K562 (cell line): ENCODE results near the gene WDR45B. TPM values are rescaled to one million over a fixed set of nuclear protein-coding genes. Genes with fewer than 3 reads are reported as not detected.

Source experiments
- ATAC-seq: fragments of 200-7000 bp; cut with Tn5 transposase; 3 replicates; pipeline ENCODE4 v1.9.1; 2020; ENCODE audit warnings: moderate library complexity
- BruUV-seq: library from RNA; stranded (reverse); fragments of 400-500 nt; replicated peaks from 2 replicates; lab custom pipeline; 2021; lab: Mats Ljungman, UMichigan
- CTCF ChIA-PET: fragments of 300-600 bp; formaldehyde crosslinking; extraction: SDS; loops from one replicate; lab custom pipeline; 2021; ENCODE audit warnings: low intra/inter-chr PET ratio; lab: Yijun Ruan, JAX
- POLR2A ChIA-PET: fragments of 300-600, 350-650 bp; sonication (Branson Sonifier 250); formaldehyde crosslinking; extraction: SDS; loops from one replicate; lab custom pipeline; 2021; ENCODE audit warnings: antibody characterized with exemption, inconsistent platforms; lab: Yijun Ruan, JAX
- DNase-seq, 4 experiments: peaks; one replicate each; pipeline versions ENCODE4 v3.0.0 to v3.0.0-alpha.2; 2011 to 2018; ENCODE audit warnings: low spot score in 3 of 4, mixed read lengths in 3 of 4; ENCODE audit errors: extremely low read depth in 1 of 4
- FAIRE-seq: peaks from 2 replicates; lab custom pipeline; 2011; peaks lifted over from hg19 to GRCh38; lab: Jason Lieb, UNC
- H2AFZ ChIP-seq: 2 replicates; pipeline ENCODE4 v1.6.0; 2011; ENCODE audit warnings: low read depth, low read length, control low read depth, inconsistent platforms
- H3K27ac ChIP-seq: fragments of 200-600 bp; 3 replicates; pipeline ENCODE4 v1.8.0; 2011; ENCODE audit warnings: low read depth, mild to moderate bottlenecking, control low read depth, inconsistent platforms, low read length, moderate library complexity, mixed read lengths; ENCODE audit errors: extremely low read depth
- H3K27me3 ChIP-seq, 2 experiments: fragments of 300-600 bp in 1 of 2; 2 replicates in 1 of 2; 3 replicates in 1 of 2; pipeline versions ENCODE4 v1.6.0 to v1.8.0; 2011; ENCODE audit warnings: inconsistent platforms in 2 of 2, low read length in 2 of 2, mild to moderate bottlenecking in 1 of 2, mixed read lengths in 1 of 2, moderate library complexity in 1 of 2; ENCODE audit not compliant: control insufficient read depth in 2 of 2, insufficient read depth in 2 of 2
- H3K36me3 ChIP-seq: fragments of 300-600 bp; 3 replicates; pipeline ENCODE4 v1.8.0; 2011; ENCODE audit warnings: mild to moderate bottlenecking, low read length, inconsistent platforms; ENCODE audit not compliant: control insufficient read depth, insufficient read depth
- H3K4me1 ChIP-seq, 2 experiments: fragments of 200-600 bp in 1 of 2; replicated peaks in 1 of 2; 2 replicates in 1 of 2; 3 replicates in 1 of 2; pipeline versions ENCODE4 v1.5.1 to v1.8.0; 2011; ENCODE audit warnings: inconsistent platforms in 2 of 2, low read length in 2 of 2, mild to moderate bottlenecking in 1 of 2, mixed read lengths in 1 of 2, moderate library complexity in 1 of 2; ENCODE audit not compliant: control insufficient read depth in 2 of 2, insufficient read depth in 2 of 2
- H3K4me2 ChIP-seq: 2 replicates; pipeline ENCODE4 v1.6.1; 2011; ENCODE audit warnings: low read length, control low read depth, inconsistent platforms, mixed read lengths; ENCODE audit not compliant: insufficient read depth
- H3K4me3 ChIP-seq: fragments of 200-600 bp; sonication (generic), shearing (Covaris generic); 2 replicates; pipeline ENCODE4 v1.5.1; 2016; ENCODE audit warnings: control low read depth, inconsistent platforms
- H3K79me2 ChIP-seq: fragments of 200-600 bp; 3 replicates; pipeline ENCODE4 v1.8.0; 2011; ENCODE audit warnings: low read length, inconsistent platforms; ENCODE audit not compliant: control insufficient read depth, insufficient read depth
- H3K9ac ChIP-seq, 2 experiments: 2 replicates each; pipeline versions ENCODE4 v1.6.0 to v1.6.1; 2011; ENCODE audit warnings: low read depth in 2 of 2, low read length in 2 of 2, control low read depth in 1 of 2, inconsistent platforms in 1 of 2, mild to moderate bottlenecking in 1 of 2, mixed read lengths in 1 of 2; ENCODE audit not compliant: insufficient read depth in 1 of 2
- H3K9me1 ChIP-seq: one replicate; pipeline ENCODE4 v1.6.0; 2011; ENCODE audit warnings: inconsistent platforms, mild to moderate bottlenecking, low read length, moderate library complexity; ENCODE audit not compliant: control insufficient read depth, insufficient read depth
- H3K9me3 ChIP-seq: replicated peaks from 2 replicates; pipeline ENCODE4 v1.5.1; 2011; ENCODE audit warnings: low read depth, low read length, inconsistent platforms; ENCODE audit not compliant: control insufficient read depth, insufficient read depth
- H4K20me1 ChIP-seq: replicated peaks from 2 replicates; pipeline ENCODE4 v1.6.1; 2011; ENCODE audit warnings: low read length, inconsistent platforms, mixed read lengths; ENCODE audit not compliant: control insufficient read depth, insufficient read depth
- BACH1 ChIP-seq: fragments of 200-800 bp; sonication (Bioruptor generic); IDR thresholded peaks from 2 replicates; pipeline ENCODE4 v1.6.1; 2016; ENCODE audit warnings: missing genetic modification characterization, missing compliant biosample characterization
- BMI1 ChIP-seq: fragments of 150-350 bp; IDR thresholded peaks from 2 replicates; pipeline ENCODE4 v1.6.1; 2014; ENCODE audit warnings: low read length
- CHD1 ChIP-seq: fragments of 200-600 bp; sonication (generic); IDR thresholded peaks from one replicate; pipeline ENCODE4 v1.6.1; 2012; ENCODE audit warnings: mild to moderate bottlenecking, moderate library complexity, low read length, inconsistent platforms
- FOXK1 ChIP-seq: sonication (generic); formaldehyde crosslinking; IDR thresholded peaks from 2 replicates; pipeline ENCODE4 v1.8.0; 2022; ENCODE audit warnings: missing genetic modification reagents, mild to moderate bottlenecking, borderline replicate concordance
- GTF2E2 ChIP-seq: fragments of 200-800 bp; sonication (Bioruptor generic); IDR thresholded peaks from 2 replicates; pipeline ENCODE4 v1.6.1; 2016; ENCODE audit warnings: missing genetic modification characterization, missing compliant biosample characterization
- KDM5B ChIP-seq: fragments of 200-600 bp; sonication (generic); IDR thresholded peaks from 2 replicates; pipeline ENCODE4 v1.6.1; 2012; ENCODE audit warnings: low read depth, mild to moderate bottlenecking, moderate library complexity, low read length, control low read depth, inconsistent platforms; ENCODE audit not compliant: insufficient replicate concordance
- MAFG ChIP-seq: fragments of 450-650 bp; conservative IDR thresholded peaks from 2 replicates; pipeline ENCODE4 v1.6.1; 2016; ENCODE audit warnings: missing genetic modification characterization, missing compliant biosample characterization
- PHB ChIP-seq: fragments of 250-450 bp; sonication (Bioruptor Pico); IDR thresholded peaks from 2 replicates; pipeline ENCODE4 v1.5.0; 2021
- POLR2B ChIP-seq: fragments of 450-650 bp; IDR thresholded peaks from 2 replicates; pipeline ENCODE4 v1.6.1; 2018; ENCODE audit warnings: low read depth; ENCODE audit not compliant: partially characterized antibody
- POLR2G ChIP-seq: fragments of 200-400 bp; formaldehyde crosslinking; IDR thresholded peaks from 2 replicates; pipeline ENCODE4 v1.6.1; 2017; ENCODE audit warnings: low read depth, mild to moderate bottlenecking, antibody characterized with exemption, low read length, moderate library complexity
- RFX1 ChIP-seq: fragments of 450-650 bp; IDR thresholded peaks from 2 replicates; pipeline ENCODE4 v1.6.1; 2016; ENCODE audit warnings: mild to moderate bottlenecking, moderate library complexity
- RHOXF2B ChIP-seq: fragments of 250-450 bp; sonication (Bioruptor Pico); conservative IDR thresholded peaks from 2 replicates; pipeline ENCODE4 v1.5.1; 2021
- SMARCA4 ChIP-seq: fragments of 450-650 bp; IDR thresholded peaks from 2 replicates; pipeline ENCODE4 v1.6.1; 2016
- TRIM28 ChIP-seq: fragments of 450-650 bp; IDR thresholded peaks from 2 replicates; pipeline ENCODE4 v1.6.1; 2017
- XRCC4 ChIP-seq: IDR thresholded peaks from one replicate; pipeline ENCODE4 v1.6.1; 2011; ENCODE audit not compliant: insufficient read depth, insufficient read length; ENCODE audit errors: extremely low read depth
- ZBTB7A ChIP-seq: IDR thresholded peaks from 2 replicates; pipeline ENCODE4 v1.6.1; 2011; ENCODE audit warnings: low read depth, mild to moderate bottlenecking, low read length, moderate library complexity, borderline replicate concordance; ENCODE audit not compliant: control insufficient read depth
- ZNF146 ChIP-seq: IDR thresholded peaks from one replicate; pipeline ENCODE4 v1.6.1; 2018; ENCODE audit warnings: missing compliant biosample characterization; ENCODE audit not compliant: unreplicated experiment
- ZNF316 ChIP-seq: fragments of 450-650 bp; IDR thresholded peaks from 2 replicates; pipeline ENCODE4 v1.6.1; 2016
- ZNF347 ChIP-seq: fragments of 450-650 bp; formaldehyde crosslinking; IDR thresholded peaks from 2 replicates; pipeline ENCODE4 v1.4.0; 2020; ENCODE audit warnings: low read depth, mild to moderate bottlenecking, moderate library complexity
- ZNF444 ChIP-seq: fragments of 250-450 bp; sonication (Bioruptor Pico); IDR thresholded peaks from 2 replicates; pipeline ENCODE4 v1.4.0; 2020; ENCODE audit warnings: mild to moderate bottlenecking, moderate library complexity
- WGBS: fragments of 100-300 bp; shearing (Covaris generic); methylation state at CpG from one replicate; pipeline ENCODE4 v1.1.6; 2016; ENCODE audit warnings: low coverage, mixed read lengths; ENCODE audit not compliant: insufficient coverage; ENCODE audit errors: missing lambda C conversion rate; 5-methylcytosine and 5-hydroxymethylcytosine counted together
- in situ Hi-C: fragments of 300-500 bp; cut with MboI; formaldehyde crosslinking; loops from 4 replicates; pipeline ENCODE4 v1.15.0; 2018; ENCODE audit warnings: inconsistent platforms, mixed read lengths
- intact Hi-C: fragments of 100-400 bp; cut with micrococcal nuclease; formaldehyde crosslinking; loops from 2 replicates; pipeline ENCODE4 v1.14.2; 2022
- polyA plus RNA-seq, 8 experiments: library from polyadenylated mRNA; depleted of rRNA in 4 of 8; stranded (reverse) in 5 of 8; unstranded in 3 of 8; fragments of >200 nt; fragmentation: Nextera tagmentation in 2 of 8; fragmentation: Illumina TruSeq in 1 of 8; extraction: Ambion mirVana in 2 of 8; extraction: Trizol in 1 of 8; gene quantifications; 2 replicates each; pipeline versions ENCODE4 v1.2.1 to v1.2.3, GENCODE V29; 2011 to 2014; ENCODE audit warnings: inconsistent platforms in 1 of 8, missing spikeins in 1 of 8
- total RNA-seq, 7 experiments: library from RNA; depleted of rRNA in 6 of 7; stranded (reverse); fragments of >200 nt in 6 of 7; fragmentation: Illumina TruSeq in 2 of 7; extraction: Trizol in 2 of 7; gene quantifications; 2 replicates each; pipeline versions ENCODE4 v1.2.1 to v1.2.3, GENCODE V29; 2011 to 2021; ENCODE audit warnings: low replicate concordance in 1 of 7

WDR45B gene
- total and polyA plus RNA-seq, 9 of the 15 experiments (the other 6 are each of a cell fraction or from before 2014, with no cell fraction given), result 0.72 to 74.4 (median 35.9) TPM

- no peak overlapping the region for H3K9ac ChIP-seq
- no peaks in the 10 kb centered on the region for H3K27me3 ChIP-seq
- ChIA-PET CTCF (no interaction called here), POLR2A (interaction anchor here (1.1 kb wide), 1 partner anchor 15 kb away, joined by 4 read pairs; no protein-coding TSS in a partner anchor)
- no peaks in the 10 kb centered on the region for H3K9me3 ChIP-seq
- intact Hi-C loops (no loop called here), in situ Hi-C loops (no loop called here)
- ATAC-seq, result no peak
- no peak for FAIRE-seq
- H2AFZ ChIP-seq, result no peak overlapping the region
- no peak for DNase-seq
- H3K36me3 ChIP-seq, result peaks cover 86% of the 10 kb centered on the region
- H4K20me1 ChIP-seq, result peaks cover 7% of the 10 kb centered on the region; the same call in 1 of the 2 replicates
- no TSS peak for BruUV-seq
- no peak overlapping the region for H3K4me3 ChIP-seq
- no peak overlapping the region for H3K4me2 ChIP-seq
- H3K9me1 ChIP-seq, result no peaks in the 10 kb centered on the region
- H3K79me2 ChIP-seq, result peaks cover 50% of the 10 kb centered on the region
- WGBS, result 74% methylated on average over 6 of the region's 6 CpGs
- TF ChIP-seq ZNF316 (peak; percentile 61), KDM5B (no peak), TRIM28 (no peak), SMARCA4 (no peak), MAFG (peak; percentile 31; the same call in 1 of the 2 replicates)
- peaks cover 0 to 4% of the 10 kb centered on the region in 2 experiments; a peak in 1 of 5 replicates for H3K4me1 ChIP-seq
- no peak overlapping the region for H3K27ac ChIP-seq
Measured at GRCh38 chr17:82631544-82631943, 16.7 kb downstream of the WDR45B start.

GRCh38 chr17:82630212-82630611, 18.0 kb downstream of the WDR45B start:
- Histone ChIP-seq H2AFZ (no peak overlapping the region), H3K27me3 (no peaks in the 10 kb centered on the region), H3K36me3 (peaks cover 88% of the 10 kb centered on the region), H3K27ac (no peak overlapping the region), H3K4me2 (no peak overlapping the region), H3K9me1 (no peaks in the 10 kb centered on the region), H3K9ac (no peak overlapping the region), H3K9me3 (no peaks in the 10 kb centered on the region), H3K79me2 (peaks cover 42% of the 10 kb centered on the region), H3K4me1 (peaks cover 0 to 4% of the 10 kb centered on the region in 2 experiments; a peak in 1 of 5 replicates), H4K20me1 (peaks cover 7% of the 10 kb centered on the region; the same call in 1 of the 2 replicates), H3K4me3 (no peak overlapping the region)
- no peak for DNase-seq
- POLR2A ChIA-PET, result interaction anchor here (1.0 to 1.5 kb wide), 2 partner anchors 15 to 19 kb away, joined by 3 read pairs; no protein-coding TSS in a partner anchor
- intact Hi-C loops, result no loop called here
- WGBS, result 90% methylated on average over 12 of the region's 12 CpGs
- ATAC-seq, result no peak
- CTCF ChIA-PET, result no interaction called here
- TF ChIP-seq ZBTB7A (no peak), ZNF444 (CRISPR knock-in tag) (no peak), XRCC4 (no peak), ZNF146 (CRISPR knock-in tag) (no peak), RFX1 (no peak), BMI1 (no peak), PHB (CRISPR knock-in tag) (no peak), CHD1 (no peak), BACH1 (tag) (no peak), ZNF347 (no peak), FOXK1 (CRISPR knock-in tag) (no peak), POLR2G (no peak), POLR2B (no peak), RHOXF2B (CRISPR knock-in tag) (no peak), GTF2E2 (tag) (no peak)
- no TSS peak for BruUV-seq
- no peak for FAIRE-seq
- in situ Hi-C loops, result no loop called here
